ENCODE data around the gene DPF1.
"Not testable (repeated sequence)": the region's sequence is repeated elsewhere in the genome, so short reads cannot be mapped to it uniquely, and the experiment has no call there.

DPF1 gene

GRCh38 chr19:38250428-38250820, 26.4 kb upstream of the DPF1 start:
- DNase-seq = no peak

DNA sequence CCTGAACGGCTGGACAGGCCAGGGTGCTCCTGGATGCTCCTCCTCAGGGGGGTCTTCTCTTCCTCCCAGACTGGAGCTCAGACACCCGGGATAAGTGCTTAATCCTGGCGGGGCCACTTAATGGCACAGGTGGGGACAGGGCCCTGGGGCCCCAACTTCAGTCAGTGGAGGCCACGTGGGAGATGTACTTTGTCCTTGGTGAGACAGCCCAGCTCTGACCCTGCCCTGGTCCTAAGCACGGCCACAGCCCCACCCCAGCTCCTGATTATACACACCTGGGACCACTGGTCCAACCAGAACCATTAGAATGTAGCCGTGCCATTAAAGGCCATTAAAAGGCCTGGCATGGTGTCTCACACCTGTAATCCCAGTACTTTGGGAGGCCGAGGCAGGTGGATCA, 24.4 kb upstream of the DPF1 start:
- DNase-seq = no peak

DNA sequence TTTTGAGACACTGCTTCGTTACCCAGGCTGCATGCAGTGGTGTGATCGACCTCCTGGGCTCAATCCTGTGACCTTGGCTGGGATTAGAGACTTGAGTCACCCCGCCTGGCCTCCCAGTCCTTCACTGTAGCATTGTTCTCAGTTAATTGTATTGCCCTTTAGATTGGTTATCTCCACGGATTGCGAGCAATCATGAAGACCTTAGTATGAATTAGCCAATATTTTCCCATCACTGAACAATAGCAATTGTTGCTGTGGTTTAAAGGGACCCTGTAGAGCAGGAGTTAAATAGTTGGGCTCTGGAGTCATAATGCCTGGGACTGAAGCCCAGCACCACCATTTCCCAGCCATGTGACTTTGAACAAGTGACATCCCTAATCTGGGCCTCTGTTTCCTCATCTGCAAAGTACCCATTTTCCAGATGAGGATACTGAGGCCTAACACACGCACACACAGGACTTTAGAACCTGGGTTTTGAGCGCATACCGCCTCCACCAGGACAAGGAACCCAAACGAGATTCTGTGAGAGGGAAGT, 23.8 kb upstream of the DPF1 start:
- DNase-seq = no peak

DNA sequence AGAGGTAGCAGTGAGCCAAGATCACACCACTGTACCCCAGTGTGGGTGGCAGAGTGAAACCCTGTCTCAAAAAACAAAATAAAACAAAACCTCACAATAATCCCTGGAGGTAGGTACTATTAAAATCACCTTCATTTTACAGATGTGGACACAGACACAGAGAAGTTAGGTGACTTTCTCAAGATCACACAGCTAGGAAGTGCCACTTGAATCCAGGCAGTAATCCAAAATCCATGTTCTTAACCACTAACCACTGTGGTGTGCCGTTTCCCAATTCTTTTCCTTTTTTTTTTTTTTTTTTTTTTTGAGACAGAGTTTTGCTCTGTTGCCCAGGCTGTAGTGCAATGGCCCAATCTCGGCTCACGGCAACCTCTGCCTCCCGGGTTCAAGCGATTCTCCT, 23.1 kb upstream of the DPF1 start:
- DNase-seq = no peak

DNA sequence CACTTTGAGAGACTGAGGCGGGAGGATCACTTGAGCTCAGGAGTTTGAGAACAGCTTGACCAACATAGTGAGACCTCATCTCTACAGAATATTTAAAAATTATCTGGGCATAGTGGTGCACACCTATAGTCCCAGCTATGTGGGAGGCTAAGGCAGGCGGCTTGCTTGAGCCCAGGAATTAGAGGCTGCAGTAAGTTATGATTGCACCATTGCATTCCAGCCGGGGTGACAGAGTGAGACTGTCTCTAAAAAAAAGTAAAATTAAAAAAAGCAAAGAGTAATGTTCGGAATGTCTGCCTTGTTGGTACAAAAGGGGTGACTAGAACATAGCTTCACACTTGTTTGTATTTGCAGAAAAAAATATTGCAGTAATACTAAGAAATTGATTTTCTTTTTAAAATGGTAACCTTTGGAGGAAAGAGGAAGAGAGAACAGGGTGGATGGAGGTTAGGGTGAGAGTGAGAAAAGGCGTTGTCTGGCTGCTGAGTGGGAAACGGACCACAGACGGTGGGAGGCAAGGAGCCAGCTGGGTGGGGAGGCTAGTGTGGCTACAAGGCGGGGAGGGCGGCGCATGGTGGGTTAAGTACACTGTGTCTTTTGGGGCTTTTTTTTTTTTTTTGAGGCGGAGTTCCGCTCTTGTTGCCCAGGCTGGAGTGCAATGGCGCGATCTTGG, 21.9 kb upstream of the DPF1 start:
- DNase-seq = no peak

GRCh38 chr19:38243279-38243673, 19.3 kb upstream of the DPF1 start:
- no peak for DNase-seq

DNA sequence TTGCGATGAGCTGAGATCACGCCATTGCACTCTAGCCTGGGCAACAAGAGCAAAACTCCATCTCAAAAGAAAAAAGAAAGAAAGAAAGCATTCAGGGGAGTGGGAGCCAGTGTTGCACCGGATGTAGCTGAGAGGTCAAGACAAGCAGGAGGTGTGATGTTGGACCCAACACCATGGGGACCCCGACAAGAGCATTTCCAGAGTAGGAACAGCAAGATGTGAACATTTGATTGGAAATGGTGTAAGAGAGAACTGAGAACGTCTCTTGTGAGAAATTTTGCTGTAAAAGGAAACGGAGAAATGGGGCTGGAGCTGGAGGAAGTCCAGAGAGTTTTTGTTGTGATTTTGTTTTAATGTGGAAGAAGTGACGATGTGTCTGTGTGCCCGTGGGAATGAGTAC, 15.8 kb upstream of the DPF1 start:
- DNase-seq = no peak

DNA sequence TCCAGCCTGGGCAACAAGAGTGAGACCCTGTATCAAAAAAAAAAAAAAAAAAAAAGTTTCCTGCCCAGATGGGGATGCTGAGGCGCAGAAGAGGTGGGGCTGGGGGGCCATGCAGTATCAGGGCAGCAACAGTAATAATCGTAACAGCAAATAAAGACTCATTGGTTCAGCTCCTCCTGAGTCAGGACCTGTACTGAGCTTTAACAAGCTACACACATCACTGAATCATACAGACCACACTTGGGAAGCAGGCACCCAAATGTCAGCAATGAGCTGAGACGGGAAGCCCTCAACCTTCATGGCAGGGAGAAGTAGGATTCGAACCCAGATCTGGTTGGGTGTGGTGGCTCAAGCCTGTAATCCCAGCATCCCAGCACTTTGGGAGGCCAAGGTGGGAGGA, 10.6 kb upstream of the DPF1 start:
- DNase-seq = no peak

DNA sequence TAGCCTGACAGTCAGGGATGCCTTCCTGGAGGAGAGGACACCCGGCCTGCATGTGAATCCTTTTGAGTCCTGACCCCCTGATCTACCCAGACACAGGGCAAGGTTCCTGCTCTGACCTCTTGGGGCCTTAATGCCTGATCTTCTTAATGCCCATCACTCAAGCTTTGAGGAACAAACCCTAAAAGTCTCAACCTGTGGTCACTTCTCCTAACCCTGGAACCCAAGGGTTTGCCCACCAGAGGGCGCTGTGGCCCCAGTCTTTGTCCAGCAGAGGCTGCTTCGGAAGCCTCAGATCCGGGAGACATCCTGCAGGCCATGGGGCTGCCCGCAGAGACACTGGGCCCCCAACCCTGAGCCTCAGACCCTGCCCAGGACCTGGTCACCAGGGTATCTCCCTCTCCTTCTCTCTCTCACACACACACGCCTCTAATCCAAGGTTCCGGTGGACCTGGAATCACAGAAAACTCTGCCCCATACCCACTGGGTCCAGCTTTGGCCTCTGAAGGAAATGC, 9.8 kb upstream of the DPF1 start:
- peak; percentile 23 for DNase-seq

DNA sequence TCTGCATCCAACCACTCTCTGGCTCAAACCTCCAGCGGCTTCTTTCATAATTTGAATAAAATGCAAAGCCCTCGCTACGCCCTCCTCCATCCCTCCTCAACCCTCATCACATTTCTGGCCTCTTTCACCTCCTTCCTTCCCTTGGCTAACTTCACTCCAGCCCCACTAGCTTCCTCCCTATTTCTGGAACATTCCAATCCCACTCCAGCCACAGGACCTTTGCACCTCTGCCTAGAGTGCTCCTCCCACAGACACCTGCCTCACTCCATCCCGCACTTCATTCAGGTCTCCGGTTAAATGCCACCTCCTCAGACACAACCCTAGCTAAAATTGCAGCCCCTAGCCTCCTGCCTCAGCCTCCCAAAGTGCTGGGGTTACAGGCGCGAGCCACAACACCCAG, 7.9 kb upstream of the DPF1 start:
- DNase-seq = no peak

GRCh38 chr19:38230506-38231133, 6.6 kb upstream of the DPF1 start:
- DNase-seq = not testable (repeated sequence)

GRCh38 chr19:38229585-38230073, 5.6 kb upstream of the DPF1 start:
- peak; percentile 72 for DNase-seq

- DNase-seq = no peak
Measured at GRCh38 chr19:38228491-38229439, 4.7 kb upstream of the DPF1 start.

- no peak for DNase-seq
Measured at GRCh38 chr19:38228005-38228377, 4.0 kb upstream of the DPF1 start.

GRCh38 chr19:38227287-38228004, 3.4 kb upstream of the DPF1 start:
- DNase-seq = no peak

DNA sequence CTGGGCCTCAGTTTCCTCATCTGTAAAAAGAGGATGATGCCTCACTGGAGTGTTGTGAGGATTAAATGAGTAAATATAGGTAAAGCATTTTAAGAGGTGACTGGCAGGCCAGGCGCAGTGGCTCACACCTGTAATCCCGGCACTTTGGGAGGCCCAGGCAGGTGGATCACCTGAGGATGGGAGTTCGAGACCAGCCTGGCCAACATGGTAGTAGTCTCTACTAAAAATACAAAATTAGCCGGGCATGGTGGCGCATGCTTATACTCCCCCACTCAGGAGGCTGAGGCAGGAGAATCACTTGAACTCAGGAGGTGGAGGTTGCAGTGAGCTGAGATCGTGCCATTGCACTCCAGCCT, 819 bp upstream of the DPF1 start:
- not testable (repeated sequence) for DNase-seq

DNA sequence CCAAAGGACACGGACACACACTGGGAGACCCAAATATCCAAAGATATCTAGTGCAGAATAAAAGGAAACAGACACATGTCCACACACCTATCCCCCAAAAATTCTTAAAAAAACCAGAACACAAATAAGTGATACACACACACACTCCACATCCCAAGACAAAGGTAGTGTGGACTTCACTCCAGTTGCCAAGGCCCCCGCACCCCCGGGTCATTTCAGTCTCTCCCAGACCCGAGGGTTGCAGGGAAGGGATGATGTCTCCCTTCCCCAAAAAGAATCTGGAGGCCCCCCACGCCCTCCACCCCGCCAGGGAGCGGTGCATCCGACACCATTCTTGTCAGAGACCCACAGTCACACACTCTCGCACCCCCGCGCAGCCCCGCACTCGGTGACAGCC, 407 bp downstream of the DPF1 start:
- no peak for DNase-seq

DNA sequence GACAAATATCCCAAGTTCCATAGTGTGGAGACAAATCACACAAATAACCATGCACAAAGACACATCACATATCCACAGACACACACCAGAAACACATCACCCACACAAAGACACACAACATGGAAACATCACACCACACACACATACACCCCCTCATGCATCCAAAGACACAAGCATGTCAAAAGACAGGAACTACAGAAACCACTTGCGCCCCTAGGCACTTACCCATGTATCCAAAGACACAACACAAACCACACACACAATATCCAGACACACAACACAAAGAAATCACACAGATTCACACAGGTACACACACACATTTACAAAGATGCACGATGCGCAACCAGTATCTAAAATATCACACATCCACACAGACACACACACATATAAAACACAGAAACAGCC, 901 bp downstream of the DPF1 start:
- DNase-seq = no peak

GRCh38 chr19:38221919-38222830, 1.8 kb downstream of the DPF1 start:
- no peak for DNase-seq

- DNase-seq = no peak
Measured at GRCh38 chr19:38221421-38221820, 2.6 kb downstream of the DPF1 start.

DNA sequence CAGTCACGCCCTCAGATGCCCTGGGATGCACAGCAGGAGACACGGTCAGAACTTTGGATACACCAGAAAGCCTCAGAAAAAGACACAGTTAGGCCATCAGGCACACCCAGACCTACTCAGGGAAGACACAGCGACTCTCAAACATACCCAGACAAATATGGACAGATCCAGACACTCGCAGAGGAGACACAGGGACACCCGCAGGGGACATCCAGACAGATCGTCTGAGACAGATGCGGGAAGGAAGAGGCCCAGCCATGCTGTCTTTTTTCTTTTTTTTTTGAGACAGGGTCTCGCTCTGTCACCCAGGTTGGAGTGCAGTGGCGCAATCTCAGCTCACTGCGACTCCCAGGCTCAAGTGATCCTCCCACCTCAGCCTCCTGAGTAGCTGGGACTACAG, 4.8 kb downstream of the DPF1 start:
- no peak for DNase-seq

GRCh38 chr19:38218204-38218603, 5.8 kb downstream of the DPF1 start:
- DNase-seq = no peak

Data from T1000 (cell line).